Stimulated activated CD4-positive, alpha-beta T cell treated with anti-CD3 and anti-CD28 coated beads, Interleukin-4, amount 100 ng/mL, for 4 hours (primary cell): Measurements from ENCODE around the gene USP38.
A peak's percentile ranks its signal among the peaks of the same experiment; 100 is the strongest.
"Not testable (repeated sequence)": the region's sequence is repeated elsewhere in the genome, so short reads cannot be mapped to it uniquely, and the experiment has no call there.

Source experiments
- DNase-seq, 2 experiments: peaks; one replicate each; pipeline ENCODE4 v3.0.0-alpha.2; 2020

Gene USP38, protein sequence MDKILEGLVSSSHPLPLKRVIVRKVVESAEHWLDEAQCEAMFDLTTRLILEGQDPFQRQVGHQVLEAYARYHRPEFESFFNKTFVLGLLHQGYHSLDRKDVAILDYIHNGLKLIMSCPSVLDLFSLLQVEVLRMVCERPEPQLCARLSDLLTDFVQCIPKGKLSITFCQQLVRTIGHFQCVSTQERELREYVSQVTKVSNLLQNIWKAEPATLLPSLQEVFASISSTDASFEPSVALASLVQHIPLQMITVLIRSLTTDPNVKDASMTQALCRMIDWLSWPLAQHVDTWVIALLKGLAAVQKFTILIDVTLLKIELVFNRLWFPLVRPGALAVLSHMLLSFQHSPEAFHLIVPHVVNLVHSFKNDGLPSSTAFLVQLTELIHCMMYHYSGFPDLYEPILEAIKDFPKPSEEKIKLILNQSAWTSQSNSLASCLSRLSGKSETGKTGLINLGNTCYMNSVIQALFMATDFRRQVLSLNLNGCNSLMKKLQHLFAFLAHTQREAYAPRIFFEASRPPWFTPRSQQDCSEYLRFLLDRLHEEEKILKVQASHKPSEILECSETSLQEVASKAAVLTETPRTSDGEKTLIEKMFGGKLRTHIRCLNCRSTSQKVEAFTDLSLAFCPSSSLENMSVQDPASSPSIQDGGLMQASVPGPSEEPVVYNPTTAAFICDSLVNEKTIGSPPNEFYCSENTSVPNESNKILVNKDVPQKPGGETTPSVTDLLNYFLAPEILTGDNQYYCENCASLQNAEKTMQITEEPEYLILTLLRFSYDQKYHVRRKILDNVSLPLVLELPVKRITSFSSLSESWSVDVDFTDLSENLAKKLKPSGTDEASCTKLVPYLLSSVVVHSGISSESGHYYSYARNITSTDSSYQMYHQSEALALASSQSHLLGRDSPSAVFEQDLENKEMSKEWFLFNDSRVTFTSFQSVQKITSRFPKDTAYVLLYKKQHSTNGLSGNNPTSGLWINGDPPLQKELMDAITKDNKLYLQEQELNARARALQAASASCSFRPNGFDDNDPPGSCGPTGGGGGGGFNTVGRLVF

DNA sequence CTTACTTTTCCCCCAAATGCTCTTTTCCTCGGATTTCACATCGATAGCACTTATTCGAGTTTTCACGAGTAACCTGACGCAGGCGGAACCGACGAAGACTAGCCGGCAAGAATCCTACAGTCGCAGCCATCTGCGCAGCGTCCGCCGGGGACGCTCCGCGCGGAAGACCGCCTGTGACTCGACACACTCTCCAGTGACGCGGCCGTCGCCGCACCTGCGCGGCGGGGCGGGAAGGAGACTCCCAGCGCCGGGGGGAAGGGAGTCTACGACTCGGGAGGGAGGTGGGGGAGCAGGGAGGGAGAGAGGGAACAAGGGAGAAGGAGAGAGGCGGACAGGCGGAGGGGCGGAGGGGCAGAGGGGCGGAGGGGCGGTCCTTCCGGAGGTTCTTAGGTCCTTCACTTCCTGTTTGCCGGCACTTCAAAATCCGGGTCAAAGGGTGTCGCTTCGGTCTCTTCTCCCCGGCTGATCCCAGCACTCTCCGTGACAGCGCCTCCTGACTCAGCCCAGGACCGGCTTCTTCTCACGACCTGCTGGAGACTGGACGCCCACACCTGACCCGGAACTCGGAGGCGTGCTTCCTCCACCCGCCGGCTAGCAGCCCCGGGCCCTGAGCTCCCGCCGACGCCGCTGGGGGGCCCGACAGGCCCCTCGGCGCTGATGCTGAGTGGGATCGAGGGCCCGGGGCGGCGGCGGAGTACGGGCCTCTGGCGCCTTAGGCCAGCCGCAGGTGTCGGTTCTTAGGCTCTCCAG is at the start of gene USP38:
Gene USP38 (plus strand): TSS at position 415 of the 750 bp plus-strand sequence. CDS start 534 bp downstream, outside the sequence.
- DNase-seq = peak; percentile 80 to 93

DNA sequence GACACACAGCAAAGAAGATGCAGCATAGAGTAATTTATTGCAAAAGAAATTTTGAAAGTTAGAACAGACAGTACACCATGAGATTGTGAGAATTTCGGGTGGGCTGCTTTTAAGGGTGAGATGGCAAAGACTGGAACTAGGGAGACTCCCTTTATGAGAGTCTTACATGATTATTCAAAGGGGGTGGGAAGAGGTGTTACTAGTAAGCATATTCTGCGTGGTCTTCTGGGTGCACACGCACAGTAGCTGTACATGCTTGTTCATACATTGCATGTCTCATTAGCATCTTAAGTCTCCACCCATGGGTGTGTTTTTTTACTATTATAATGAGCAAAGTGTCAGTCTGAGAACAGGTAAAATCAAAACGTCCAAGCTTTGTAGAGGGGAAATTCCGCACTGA is 49.4 kb upstream of the USP38 start:
- no peak for DNase-seq

DNA sequence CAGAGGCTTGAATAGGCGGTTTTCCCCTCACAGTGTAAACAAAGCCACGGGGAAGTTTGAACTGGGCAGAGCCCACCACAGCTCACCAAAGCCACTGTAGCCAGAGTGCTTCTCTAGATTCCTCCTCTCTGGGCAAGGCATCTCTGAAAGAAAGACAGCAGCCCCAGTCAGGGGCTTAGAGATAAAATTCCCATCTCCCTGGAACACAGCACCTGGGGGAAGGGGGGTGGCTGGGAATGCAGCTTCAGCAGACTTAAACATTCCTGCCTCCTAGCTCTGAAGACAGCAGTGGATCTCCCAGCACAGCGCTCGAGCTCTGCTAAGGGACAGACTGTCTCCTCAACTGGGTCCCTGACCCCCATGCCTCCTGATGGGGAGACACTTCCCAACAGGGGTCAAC is 44.0 kb upstream of the USP38 start:
- DNase-seq = no peak

DNA sequence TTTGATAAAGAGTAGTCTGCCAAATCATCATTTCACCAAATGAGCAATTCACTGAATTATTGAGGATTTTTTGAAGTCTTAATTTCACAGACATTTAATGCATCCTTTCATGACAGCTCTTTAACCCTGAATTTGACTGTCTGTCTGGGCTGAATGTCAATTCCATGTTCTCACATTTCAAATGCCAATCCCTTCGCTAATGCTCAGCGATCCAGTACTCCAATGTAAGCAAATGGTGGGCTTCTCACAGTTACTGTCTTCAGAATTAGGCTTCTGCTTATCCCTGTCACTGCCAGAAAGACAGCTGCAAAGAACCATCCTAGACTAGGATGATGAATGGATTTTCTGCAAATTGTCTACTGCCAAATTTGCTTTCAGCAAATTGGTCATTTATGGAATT is 36.2 kb upstream of the USP38 start:
- no peak for DNase-seq

DNA sequence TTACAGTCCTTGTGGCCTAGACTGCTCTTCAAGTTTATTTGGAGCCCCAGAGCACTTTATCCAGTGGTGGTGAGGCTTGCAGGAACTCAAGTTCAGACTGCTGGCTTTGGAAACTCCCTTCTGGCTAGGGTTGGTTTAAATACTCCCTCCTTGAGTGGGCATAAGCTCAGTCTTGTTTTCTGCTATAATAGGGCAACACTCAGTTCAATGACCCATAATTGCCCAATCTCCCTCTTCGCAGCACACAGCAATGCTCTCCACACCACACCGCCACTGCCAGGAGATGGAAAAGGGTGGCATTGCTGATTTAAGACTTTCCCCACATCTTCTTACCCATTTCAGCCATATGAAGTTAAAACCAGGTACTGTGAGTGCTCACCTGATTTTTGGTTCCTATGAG is 27.9 kb upstream of the USP38 start:
- DNase-seq = no peak

DNA sequence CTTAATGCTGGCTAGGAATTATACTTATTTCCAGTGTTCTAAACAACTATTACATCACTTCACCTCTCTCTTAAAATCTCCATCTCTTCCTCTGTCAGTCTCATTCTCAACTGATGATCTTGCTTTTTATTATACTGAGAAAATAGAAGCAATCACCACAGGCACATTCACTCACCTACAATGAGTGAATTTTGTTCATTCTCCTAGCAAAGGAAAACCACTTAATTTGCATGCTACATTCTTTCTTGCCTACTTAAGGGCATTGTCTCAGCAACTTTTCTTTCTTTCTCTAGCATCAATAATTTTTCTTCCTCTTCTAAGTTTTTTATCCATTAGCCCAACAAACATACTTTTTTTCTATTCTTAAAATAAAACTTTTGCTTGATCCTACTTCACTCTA is 21.1 kb upstream of the USP38 start:
- DNase-seq = no peak

DNA sequence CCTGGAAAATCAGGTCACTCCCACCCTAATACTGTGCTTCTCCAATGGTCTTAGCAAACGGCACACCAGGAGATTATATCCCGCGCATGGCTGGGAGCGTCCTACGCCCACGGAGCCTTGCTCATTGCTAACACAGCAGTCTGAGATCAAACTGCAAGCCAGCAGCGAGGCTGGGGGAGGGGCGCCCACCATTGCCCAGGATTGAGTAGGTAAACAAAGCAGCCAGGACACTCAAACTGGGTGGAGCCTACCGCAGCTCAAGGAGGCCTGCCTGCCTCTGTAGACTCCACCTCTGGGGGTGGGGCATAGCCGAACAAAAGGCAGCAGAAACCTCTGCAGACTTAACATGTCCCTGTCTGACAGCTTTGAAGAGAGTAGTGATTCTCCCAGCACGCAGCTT is 18.0 kb upstream of the USP38 start:
- DNase-seq = not testable (repeated sequence)

DNA sequence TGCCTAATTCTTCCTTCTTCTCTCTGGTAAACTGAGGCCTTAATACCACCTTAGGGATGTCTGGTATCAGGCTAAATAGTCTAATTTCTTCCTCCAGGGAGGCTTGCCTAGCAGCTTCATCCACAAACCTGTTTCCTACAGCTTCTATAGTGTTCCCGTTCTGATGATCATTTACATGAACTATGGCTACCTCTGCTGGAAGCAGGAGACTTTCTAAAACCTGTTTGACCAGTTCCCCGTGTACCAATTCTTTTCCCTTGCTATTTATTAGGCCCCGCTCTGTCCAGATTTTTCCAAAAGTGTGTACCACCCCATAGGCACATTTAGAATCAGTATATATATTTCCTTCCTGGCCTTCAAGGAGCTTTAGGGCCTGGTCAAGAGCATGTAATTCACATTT is 5.8 kb upstream of the USP38 start:
- no peak for DNase-seq

DNA sequence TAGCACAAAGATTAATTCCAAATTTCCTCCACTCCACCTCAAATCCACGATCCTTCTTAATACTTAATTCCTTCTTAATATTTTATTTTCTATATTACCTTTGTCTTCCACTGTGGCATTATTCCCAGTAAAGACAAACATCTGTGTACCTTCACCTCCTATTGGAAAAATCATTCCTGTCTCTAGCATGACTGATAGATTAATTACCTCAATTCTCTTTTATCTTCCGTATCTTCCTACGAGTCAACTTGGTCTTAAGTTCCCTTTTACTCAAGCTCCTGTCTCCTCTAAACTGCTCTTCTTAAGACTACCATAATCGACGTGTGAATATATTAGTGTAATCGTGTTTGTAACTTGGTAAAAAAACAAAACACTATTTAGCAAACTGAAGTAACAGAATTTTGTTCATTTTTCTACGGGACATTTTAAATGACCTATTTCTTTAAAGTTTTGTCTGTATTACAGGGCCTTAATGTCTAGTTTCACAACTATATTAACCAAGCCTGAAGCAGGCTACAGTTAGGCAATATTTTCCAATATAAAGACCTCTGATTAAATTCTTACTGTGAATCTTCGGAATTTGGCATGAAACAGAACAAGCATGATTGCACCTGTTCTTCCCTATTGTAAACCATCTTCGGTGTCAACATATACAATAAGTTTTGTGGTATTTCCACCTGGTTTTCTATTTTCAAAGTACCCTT is 1.1 kb upstream of the USP38 start:
- no peak for DNase-seq

DNA sequence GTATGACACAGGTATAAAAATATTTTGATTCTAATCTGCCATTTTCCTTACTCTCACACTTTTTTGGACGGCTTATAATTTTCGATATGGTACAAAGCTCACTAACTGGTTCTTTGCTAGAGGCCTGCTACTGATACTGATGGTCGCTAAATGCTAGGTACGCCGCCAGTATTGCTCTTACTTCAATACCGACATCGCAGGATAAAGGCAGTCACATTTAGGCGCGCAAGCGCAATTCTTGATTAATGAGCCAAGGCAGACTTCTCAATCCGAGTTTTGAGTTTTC is 557 bp upstream of the USP38 start:
- no peak for DNase-seq

DNA sequence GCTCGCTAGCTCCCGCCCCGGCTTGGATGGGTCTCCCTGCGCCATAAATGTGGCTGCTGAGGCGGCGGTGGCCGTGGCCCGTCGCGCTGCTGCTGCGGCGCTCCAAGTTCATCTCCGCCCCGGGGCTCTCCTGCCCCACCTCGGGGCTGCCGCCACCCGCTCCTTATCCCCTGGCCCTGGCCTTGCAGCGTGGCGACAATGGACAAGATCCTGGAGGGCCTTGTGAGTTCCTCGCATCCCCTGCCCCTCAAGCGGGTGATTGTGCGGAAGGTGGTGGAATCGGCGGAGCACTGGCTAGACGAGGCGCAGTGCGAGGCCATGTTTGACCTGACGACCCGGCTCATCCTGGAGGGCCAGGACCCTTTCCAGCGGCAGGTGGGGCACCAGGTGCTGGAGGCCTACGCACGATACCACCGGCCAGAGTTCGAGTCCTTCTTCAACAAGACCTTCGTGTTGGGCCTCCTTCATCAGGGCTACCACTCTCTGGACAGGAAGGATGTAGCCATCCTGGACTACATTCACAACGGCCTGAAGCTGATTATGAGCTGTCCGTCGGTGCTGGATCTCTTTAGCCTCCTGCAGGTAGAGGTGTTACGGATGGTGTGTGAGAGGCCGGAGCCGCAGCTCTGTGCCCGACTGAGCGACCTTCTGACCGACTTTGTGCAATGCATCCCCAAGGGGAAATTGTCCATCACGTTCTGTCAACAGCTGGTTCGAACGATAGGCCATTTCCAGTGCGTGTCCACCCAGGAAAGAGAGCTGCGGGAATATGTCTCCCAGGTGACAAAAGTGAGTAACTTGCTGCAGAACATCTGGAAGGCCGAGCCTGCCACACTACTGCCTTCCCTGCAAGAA is 763 bp downstream of the USP38 start:
- DNase-seq = no peak

DNA sequence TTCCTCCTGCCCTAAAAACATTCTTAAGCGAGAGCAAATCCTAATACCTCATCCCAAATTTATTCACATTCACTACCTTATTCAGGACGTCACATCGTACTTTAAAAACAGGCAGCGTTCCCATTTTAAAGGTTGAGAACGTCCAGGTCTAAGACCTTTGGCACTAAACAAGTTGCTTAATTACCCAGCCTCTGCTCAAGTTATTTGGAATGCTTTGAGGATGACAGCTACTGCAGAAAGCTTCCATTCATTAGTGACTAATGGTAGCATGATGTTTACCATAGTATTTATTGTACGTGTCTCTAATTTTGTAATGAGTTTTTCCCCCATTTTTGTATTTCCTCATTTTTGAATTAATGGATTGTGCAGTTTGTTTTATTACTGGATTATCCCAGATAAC is 1.5 kb downstream of the USP38 start:
- DNase-seq = no peak

DNA sequence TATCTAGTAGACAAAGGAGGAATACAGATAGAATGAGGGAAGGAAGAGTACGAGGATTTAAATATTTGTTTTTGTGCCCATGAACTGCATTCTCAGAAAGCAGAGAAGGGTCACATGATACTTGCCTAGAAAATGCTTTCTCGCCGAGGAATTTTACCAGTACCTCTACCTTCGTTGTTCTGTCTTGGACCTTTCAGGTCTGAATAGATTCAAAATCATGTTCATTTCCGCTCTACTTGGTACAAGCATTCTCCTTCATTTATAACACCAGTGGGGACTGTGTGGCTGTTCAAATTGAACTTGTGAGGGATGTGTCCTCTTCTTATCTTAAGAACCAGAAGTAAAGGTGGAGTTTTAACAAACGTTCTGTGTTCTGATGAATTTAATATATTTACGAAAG is 1.9 kb downstream of the USP38 start:
- DNase-seq = no peak

DNA sequence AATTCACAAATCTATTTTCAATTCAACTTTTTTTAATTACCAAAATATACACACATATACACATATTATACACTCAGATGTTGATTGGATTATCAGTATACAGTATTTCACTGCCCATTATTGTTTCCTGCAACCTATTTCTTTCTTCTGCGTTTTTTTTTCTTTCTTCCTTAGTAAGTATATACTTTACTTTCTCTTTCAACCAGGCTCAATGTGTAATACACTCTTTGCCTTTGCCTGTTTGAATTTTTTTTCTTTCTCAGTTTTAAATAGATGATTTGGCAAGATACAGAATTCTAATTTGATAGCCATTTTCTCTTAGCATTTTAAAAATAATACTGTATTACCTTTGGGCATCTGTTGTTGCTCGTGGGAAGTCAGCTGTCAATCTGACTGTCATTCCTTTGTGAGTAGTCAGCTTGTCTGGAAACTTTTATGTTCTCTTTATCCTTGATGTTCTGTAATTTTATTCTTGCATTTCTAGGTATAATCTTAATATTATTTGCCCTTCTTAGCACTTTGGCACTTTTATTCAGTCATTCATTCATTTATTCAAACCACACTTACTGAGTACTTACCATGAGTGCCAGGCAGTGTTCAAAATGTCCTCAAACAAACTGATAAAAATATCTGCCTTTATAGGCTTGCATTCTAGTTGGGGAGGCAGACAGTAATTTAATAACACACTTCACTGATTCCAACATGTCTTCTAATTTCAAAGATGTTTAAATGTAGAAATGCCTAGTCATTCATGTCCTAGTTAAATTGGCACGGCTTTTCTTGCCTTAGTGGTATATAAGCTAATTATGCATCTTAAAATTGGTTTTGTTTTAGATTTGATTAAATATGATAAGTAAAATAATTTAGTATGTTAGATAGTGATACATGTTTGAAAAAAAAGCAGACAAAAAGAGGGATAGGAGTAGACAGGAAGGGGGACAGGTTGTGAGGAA is 3.7 kb downstream of the USP38 start:
- no peak for DNase-seq

DNA sequence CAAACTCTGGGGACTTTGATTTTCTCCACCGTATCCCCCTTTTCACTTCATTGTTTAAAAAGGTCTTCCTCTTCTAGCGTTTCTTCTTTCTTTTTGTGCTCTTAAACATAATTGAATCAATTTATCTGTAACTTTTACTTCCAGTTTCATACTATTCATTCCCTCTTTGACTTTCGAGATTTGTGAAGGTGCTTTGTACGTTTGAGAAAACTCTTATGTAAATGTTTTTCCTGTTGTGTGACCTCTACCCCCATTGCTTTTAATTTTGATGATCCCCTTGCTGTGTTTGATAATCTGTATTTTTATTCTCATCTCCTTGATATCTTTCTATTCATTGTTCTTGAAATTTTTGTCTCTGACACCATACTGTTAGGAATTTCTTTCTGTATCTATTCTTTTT is 4.8 kb downstream of the USP38 start:
- no peak for DNase-seq

DNA sequence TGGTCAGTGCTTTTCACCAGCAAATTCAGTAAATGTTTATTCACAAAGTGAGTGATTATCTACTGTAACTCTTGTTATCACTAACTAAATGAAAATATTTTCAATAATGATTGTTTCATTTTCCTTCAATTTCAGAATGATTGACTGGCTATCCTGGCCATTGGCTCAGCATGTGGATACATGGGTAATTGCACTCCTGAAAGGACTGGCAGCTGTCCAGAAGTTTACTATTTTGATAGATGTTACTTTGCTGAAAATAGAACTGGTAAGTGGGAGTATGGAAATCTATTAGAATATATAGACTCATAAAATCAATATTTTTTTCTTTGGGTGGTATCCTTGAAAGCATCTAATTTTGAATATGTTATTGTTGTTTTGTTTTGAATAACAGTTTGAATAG is 10.9 kb downstream of the USP38 start:
- no peak for DNase-seq

DNA sequence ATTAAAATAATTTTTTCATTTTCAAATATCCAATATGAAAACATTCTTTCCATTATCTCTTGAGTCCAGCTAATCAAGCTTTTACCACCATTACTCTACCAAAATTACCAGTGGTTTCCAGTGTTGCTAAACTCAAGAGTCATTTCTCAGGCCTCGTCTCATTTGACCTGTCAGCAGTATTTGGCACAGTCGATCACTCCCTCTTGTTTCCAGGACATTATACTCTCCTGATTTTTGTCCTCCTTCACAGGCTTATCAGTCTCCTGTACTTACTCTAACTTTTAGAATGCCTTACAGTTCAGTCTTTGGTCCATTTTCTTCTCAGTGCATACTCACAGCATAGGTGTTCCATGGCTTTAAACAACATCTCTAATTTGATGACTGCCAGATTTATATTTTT is 11.6 kb downstream of the USP38 start:
- DNase-seq = no peak

DNA sequence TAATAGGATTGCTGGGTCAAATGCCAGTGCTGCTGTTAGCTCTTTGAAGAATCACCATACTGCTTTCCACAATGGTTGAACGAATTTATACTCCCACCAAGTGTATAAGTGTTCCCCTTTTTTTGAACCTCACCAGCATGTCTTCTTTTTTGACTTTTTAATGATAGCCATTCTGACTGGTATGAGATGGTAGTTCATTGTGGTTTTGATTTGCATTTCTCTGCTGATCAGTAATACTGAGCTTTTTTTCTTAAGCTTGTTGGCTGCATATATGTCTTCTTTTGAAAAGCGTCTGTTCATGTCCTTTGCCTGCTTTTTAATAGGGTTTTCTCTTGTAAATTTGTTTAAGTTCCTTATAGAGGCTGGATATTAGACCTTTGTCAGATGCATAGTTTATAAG is 14.8 kb downstream of the USP38 start:
- no peak for DNase-seq

DNA sequence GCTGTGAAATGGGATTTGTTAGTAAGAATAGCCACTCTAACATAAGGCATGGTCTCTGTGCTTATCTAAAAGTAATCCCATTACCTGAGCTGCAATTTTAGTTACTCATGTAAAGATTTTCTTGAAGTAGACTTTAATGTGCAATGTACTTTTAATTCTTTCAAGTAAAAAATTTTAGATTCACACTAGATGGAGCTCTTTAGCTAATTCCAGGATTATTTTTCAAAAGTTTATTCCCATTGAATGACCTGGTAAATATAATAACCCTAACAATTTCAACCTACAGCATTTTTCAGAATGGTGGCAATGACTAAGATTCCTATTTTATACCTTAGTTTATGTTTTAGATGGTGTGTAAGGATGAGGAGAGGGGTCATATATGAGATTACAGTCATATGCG is 18.1 kb downstream of the USP38 start:
- no peak for DNase-seq

DNA sequence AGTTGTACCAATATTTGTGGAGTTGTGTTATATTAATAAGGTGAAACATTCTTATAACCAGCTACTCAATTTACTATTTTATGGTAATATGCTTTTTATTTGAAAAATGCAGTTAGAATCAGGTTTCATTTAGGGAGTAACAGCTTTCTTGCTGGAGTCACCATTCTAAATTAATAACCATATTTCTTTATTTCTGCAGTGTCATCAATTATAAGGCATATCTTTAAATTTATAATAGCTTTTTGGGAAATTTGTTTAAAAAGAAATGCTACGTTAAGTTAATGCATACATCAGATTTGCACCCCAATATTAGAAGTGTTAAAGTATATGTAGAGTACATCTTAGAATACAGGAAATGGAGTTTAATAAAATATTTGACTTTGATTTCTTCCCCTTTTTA is 18.9 kb downstream of the USP38 start:
- DNase-seq = no peak

DNA sequence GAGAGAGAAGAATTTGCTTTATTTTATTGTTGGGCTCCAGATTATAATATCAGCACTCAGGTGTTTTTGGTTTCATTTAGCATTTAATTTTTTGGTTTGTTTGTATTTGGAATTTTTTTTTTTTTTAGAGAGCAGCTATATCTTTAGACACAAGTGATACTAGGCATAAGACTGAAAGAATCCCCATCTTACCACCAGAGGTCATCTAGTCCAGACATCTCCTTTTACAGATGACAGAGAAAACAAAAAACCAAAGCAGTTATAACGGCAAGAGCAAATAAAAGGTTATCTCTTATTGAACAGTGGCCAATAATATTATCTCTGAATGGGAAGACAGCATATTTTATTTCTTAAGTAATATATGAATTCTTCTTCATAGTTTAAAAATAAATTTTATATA is 22.8 kb downstream of the USP38 start:
- DNase-seq = no peak
